Pancreas (tissue), 10 donors: ENCODE data around the gene CIAPIN1. TPM values are rescaled to one million over a fixed set of nuclear protein-coding genes. Genes with fewer than 3 reads are reported as not detected.

Source experiments
- ATAC-seq, 4 donors: fragments of 200-7000 bp; cut with Tn5 transposase; one replicate each; pipeline versions ENCODE4 v1.8.0 to v1.9.1; 2020; ENCODE audit warnings: mild to moderate bottlenecking in 4 of 4, moderate library complexity in 4 of 4
- DNase-seq, 6 donors: peaks; one replicate each; pipeline ENCODE4 v3.0.0-alpha.2; 2020
- FAIRE-seq: peaks from 2 replicates; lab custom pipeline; 2012; peaks lifted over from hg19 to GRCh38; lab: Jason Lieb, UNC
- H3K27ac ChIP-seq, 4 donors: fragments of 200-600 bp; sonication (generic); 1 replicate in 3 of 4; 2 replicates in 1 of 4; pipeline versions ENCODE4 v1.5.0 to v1.8.0; 2020
- H3K27me3 ChIP-seq, 4 donors: fragments of 200-600 bp; one replicate each; pipeline ENCODE4 v1.8.0; 2021
- H3K36me3 ChIP-seq, 3 donors: fragments of 200-600 bp; sonication (generic) in 1 of 3; one replicate each; pipeline versions ENCODE4 v1.5.0 to v1.8.0; 2020 to 2021
- H3K4me1 ChIP-seq, 3 donors: fragments of 200-600 bp; one replicate each; pipeline ENCODE4 v1.8.0; 2021
- H3K4me3 ChIP-seq, 4 donors: fragments of 200-600 bp; sonication (generic) in 2 of 4; one replicate each; pipeline versions ENCODE4 v1.5.0 to v1.8.0; 2020 to 2021
- H3K9me3 ChIP-seq, 4 donors: fragments of 200-600 bp; one replicate each; pipeline ENCODE4 v1.8.0; 2021
- WGBS, 2 donors: extraction: QIAGEN DNeasy Blood & Tissue Kit; methylation state at CpG; one replicate each; pipeline ENCODE4 v1.1.7; 2013; 5-methylcytosine and 5-hydroxymethylcytosine counted together
- intact Hi-C, 3 donors: fragments of 100-400 bp; cut with DNase I; formaldehyde crosslinking; loops; one replicate each; pipeline versions ENCODE4 v1.11.1 to v1.14.2; 2022
- polyA plus RNA-seq, 2 donors: library from polyadenylated mRNA; stranded (reverse); fragments of 200-250 nt; gene quantifications; one replicate each; pipeline ENCODE4 v1.2.3, GENCODE V29; 2013
- total RNA-seq, 6 donors: library from RNA; stranded (reverse); fragmentation: NEBNext Ultra II Directional in 4 of 6; extraction: Animal tissue kit (Norgen Biotek cat#: 25700) in 4 of 6; gene quantifications; one replicate each; pipeline versions ENCODE4 v1.2.1 to v1.2.4, GENCODE V29; 2021 to 2023
- TF ChIP-seq, protein P1 (sequence below), 4 donors: fragments of 200-600 bp; sonication (generic) in 3 of 4; IDR thresholded peaks; one replicate each; pipeline versions ENCODE4 v1.5.0 to v1.8.0; 2021; ENCODE audit warnings: antibody characterized with exemption in 4 of 4
- donor health status: healthy with polysubstance abuse.
- donor health status: DM: no; HTN: no; CAD: no; lungs with moderate emphysema.
- donor health status: DM: no; HTN: no; CAD: no.
- donor health status: control.
- donor health status: control.
- donor health status: Bipolar disorder and iron deficiency.
- donor health status: DM: yes; HTN: yes; CAD: no.
- donor health status: DM: no; HTN: no; CAD: no.
- donor health status: DM: no; HTN: no; CAD: no.
- donor health status: DM: yes; HTN: yes; CAD: no.

Gene CIAPIN1
- total and polyA plus RNA-seq, 8 donors, result 11.6 to 23.8 (median 17.2) TPM

DNA sequence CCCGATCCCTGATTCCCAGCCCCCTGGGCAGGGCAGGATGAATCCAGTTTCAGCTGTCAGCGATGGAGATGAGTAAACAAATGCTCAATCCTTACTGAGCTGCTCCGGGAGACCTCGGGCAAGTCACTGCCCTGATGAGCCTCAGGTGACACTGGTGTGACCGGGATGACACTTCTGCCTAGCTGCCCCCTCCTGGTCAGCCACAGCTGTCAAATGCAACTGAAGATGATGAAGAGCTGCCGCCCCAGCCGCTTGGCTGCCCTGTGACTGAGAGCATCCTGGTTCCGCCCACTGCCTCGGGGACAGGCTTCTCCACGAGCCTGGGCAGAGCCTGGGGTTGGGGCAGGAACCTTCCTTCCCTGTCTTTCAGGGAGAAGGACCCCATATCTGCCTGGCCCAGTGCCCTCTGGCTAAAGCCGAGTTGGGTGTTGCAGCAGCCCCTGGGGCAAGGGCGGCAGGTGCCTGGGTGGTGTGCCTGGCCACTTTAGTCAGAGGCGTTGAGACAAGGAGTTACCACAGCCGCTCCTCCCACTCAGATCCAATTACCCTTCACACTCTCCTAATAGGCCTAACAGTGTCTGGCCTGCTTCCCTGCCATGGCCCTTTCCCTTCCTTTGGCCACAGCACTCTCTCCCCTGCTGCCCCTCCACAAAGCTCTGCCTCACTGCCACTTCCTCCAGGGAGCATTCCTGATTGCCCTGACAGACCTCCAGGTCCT lies 37.2 kb downstream of the CIAPIN1 start:
- WGBS, 2 donors, result 63 to 67% methylated on average over 14 of the region's 14 CpGs
- no peaks in the 10 kb centered on the region for H3K27me3 ChIP-seq
- DNase-seq (peak in 2 of 6 donors; percentile 44 to 45), FAIRE-seq (no peak), ATAC-seq (no peak)
- TF ChIP-seq, protein P1, sequence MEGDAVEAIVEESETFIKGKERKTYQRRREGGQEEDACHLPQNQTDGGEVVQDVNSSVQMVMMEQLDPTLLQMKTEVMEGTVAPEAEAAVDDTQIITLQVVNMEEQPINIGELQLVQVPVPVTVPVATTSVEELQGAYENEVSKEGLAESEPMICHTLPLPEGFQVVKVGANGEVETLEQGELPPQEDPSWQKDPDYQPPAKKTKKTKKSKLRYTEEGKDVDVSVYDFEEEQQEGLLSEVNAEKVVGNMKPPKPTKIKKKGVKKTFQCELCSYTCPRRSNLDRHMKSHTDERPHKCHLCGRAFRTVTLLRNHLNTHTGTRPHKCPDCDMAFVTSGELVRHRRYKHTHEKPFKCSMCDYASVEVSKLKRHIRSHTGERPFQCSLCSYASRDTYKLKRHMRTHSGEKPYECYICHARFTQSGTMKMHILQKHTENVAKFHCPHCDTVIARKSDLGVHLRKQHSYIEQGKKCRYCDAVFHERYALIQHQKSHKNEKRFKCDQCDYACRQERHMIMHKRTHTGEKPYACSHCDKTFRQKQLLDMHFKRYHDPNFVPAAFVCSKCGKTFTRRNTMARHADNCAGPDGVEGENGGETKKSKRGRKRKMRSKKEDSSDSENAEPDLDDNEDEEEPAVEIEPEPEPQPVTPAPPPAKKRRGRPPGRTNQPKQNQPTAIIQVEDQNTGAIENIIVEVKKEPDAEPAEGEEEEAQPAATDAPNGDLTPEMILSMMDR (IDR thresholded peaks at IDR 0.05), result no peak
- intact Hi-C loops, result loop anchor here in 2 of 3 donors (10.0 kb wide), 2 partner anchors 105 to 335 kb away; no protein-coding TSS in a partner anchor
- no peaks in the 10 kb centered on the region for H3K9me3 ChIP-seq
- no peaks in the 10 kb centered on the region for H3K36me3 ChIP-seq
- H3K4me1 ChIP-seq, result no peaks in the 10 kb centered on the region
- H3K4me3 ChIP-seq, result no peak overlapping the region
- no peak overlapping the region for H3K27ac ChIP-seq

DNA sequence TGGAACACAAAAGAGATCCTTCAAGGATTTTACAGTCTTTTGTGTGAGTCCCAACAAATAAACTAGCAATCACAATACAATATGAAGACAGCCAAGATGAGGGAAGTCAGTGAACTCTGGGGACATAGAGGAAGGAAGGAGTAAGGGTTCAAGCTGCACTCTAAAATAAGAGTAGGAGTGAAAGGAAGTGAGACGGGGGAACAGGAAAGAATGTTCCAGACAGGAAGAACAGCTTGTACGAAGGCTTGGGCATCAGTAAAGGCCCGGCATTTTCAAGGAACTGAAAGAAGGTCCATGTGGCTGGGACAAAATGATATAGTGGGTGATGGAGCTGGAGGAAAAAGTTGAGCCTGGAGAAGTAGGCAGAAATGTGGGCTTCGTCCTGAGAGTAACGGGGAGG lies 38.1 kb downstream of the CIAPIN1 start:
- Histone ChIP-seq H3K4me1 (no peaks in the 10 kb centered on the region), H3K27me3 (no peaks in the 10 kb centered on the region), H3K4me3 (no peak overlapping the region), H3K36me3 (no peaks in the 10 kb centered on the region), H3K27ac (no peak overlapping the region), H3K9me3 (no peaks in the 10 kb centered on the region)
- WGBS, 2 donors, result 77% methylated on average over 5 of the region's 5 CpGs
- TF ChIP-seq, protein P1 (IDR thresholded peaks at IDR 0.05), result no peak
- intact Hi-C loops, result no loop called here
- no peak for FAIRE-seq
- no peak for DNase-seq
- peak in 1 of 4 donors; percentile 30 for ATAC-seq

DNA sequence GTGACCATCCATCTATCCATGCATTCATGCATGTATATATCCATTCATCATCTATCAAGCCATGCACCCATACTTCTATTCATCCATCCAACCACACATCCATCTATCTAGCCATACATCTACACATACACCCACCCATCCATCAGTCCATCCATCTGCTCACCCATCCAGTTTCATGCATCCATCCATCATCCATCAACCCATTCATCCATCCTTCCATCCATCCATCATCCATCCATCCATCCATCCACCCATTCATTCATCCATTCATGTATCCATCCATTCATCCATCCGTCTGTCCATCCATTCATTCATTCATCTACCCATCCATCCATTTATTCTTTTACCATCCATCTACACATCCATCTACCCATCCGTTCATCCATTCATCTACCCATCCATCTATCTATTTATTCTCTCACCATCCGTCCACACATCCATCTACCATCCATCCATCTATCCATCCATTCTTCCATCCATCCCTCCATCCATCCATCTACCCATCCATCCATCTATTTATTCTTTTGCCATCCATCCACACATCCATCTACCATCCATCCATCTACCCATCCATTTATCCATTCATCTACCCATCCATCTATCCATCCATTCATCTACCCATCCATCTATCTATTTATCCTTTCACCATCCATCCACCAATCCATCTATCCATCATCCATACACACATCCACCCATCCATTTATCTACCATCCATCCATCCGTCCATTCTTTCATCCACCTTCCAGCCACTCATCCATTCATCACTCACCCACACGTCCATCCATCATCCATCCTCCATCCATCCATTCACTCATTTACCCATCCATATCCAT lies 39.4 kb downstream of the CIAPIN1 start:
- H3K27ac ChIP-seq, result no peak overlapping the region
- WGBS, 2 donors, result 67 to 78% methylated on average over 5 of the region's 5 CpGs
- no peak for FAIRE-seq
- TF ChIP-seq, protein P1 (IDR thresholded peaks at IDR 0.05), result no peak
- H3K27me3 ChIP-seq, result no peaks in the 10 kb centered on the region
- no peak overlapping the region for H3K4me3 ChIP-seq
- no peak for ATAC-seq
- no peaks in the 10 kb centered on the region for H3K4me1 ChIP-seq
- no peaks in the 10 kb centered on the region for H3K9me3 ChIP-seq
- intact Hi-C loops, result no loop called here
- H3K36me3 ChIP-seq, result no peaks in the 10 kb centered on the region
- DNase-seq, result no peak

DNA sequence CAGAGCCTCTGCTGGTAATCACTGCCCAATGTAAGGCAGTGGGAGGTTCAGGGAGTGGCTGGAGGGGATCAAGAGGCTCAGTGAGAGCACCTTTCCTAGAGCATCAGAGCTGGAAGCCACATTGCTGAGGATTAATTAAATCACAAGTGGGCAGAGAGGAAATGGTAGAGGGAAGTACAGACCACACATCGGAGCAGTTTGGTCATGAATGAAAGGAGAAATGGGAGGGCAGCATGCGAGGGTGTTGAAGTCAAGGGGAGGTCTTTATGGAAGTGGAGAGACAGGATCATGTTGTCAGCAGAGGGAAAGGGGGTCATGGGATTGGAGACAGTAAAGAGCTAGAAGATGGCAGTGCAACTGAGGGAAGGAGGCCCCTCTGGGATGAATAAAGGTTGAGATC lies 40.3 kb downstream of the CIAPIN1 start:
- FAIRE-seq, result no peak
- TF ChIP-seq, protein P1 (IDR thresholded peaks at IDR 0.05), result no peak
- Histone ChIP-seq H3K9me3 (no peaks in the 10 kb centered on the region), H3K4me3 (no peak overlapping the region), H3K27me3 (no peaks in the 10 kb centered on the region), H3K36me3 (no peaks in the 10 kb centered on the region), H3K4me1 (no peaks in the 10 kb centered on the region), H3K27ac (no peak overlapping the region)
- 62 to 79% methylated on average over 2 of the region's 2 CpGs for WGBS, 2 donors
- DNase-seq, result no peak
- peak in 1 of 4 donors; percentile 46 for ATAC-seq
- intact Hi-C loops, result no loop called here
